Endothelial cell of hepatic sinusoid (primary cell): Measurements from ENCODE around the gene POLD4.

Source experiments
- in situ Hi-C: cut with HindIII; loops from 2 replicates; pipeline ENCODE4 v1.10.0; 2017; ENCODE audit warnings: low sequenced_read_pairs

POLD4 gene

GRCh38 chr11:67354075-67355022 lies 1.0 kb upstream of the POLD4 start:
- in situ Hi-C loops: no loop called here

GRCh38 chr11:67352546-67353316 lies 615 bp downstream of the POLD4 start:
- in situ Hi-C loops: no loop called here

- in situ Hi-C loops: no loop called here
Measured at GRCh38 chr11:67351275-67352005, 1.9 kb downstream of the POLD4 start.

GRCh38 chr11:67349928-67350465 lies 3.3 kb downstream of the POLD4 start:
- in situ Hi-C loops: loop anchor here (5.0 to 10.0 kb wide), 2 partner anchors 37 to 235 kb away; partner anchors contain the start of gene KDM2A

GRCh38 chr11:67349457-67349856 lies 3.9 kb downstream of the POLD4 start:
- in situ Hi-C loops: loop anchor here (5.0 to 10.0 kb wide), 2 partner anchors 38 to 235 kb away; partner anchors contain the start of gene KDM2A

GRCh38 chr11:67349036-67349435 lies 4.3 kb downstream of the POLD4 start:
- in situ Hi-C loops: loop anchor here (5.0 to 10.0 kb wide), 2 partner anchors 38 to 234 kb away; partner anchors contain the start of gene KDM2A

GRCh38 chr11:67347964-67348749 lies 5.2 kb downstream of the POLD4 start:
- in situ Hi-C loops: loop anchor here (5.0 to 10.0 kb wide), 2 partner anchors 39 to 233 kb away; partner anchors contain the start of gene KDM2A

GRCh38 chr11:67345920-67346819 lies 7.2 kb downstream of the POLD4 start:
- in situ Hi-C loops: loop anchor here (5.0 to 10.0 kb wide), 2 partner anchors 41 to 231 kb away; partner anchors contain the start of gene KDM2A

- in situ Hi-C loops: loop anchor here (5.0 to 10.0 kb wide), 2 partner anchors 42 to 231 kb away; partner anchors contain the start of gene KDM2A
Measured at GRCh38 chr11:67345247-67345919, 8.0 kb downstream of the POLD4 start.

GRCh38 chr11:67344264-67344663 lies 9.1 kb downstream of the POLD4 start:
- in situ Hi-C loops: loop anchor here (10.0 kb wide), 1 partner anchor 229 kb away; the partner anchor contains the start of gene KDM2A

GRCh38 chr11:67337257-67337656 lies 16.1 kb downstream of the POLD4 start:
- in situ Hi-C loops: no loop called here

- in situ Hi-C loops: no loop called here
Measured at GRCh38 chr11:67332081-67332691, 21.2 kb downstream of the POLD4 start.

GRCh38 chr11:67323526-67323925 lies 29.8 kb downstream of the POLD4 start:
- in situ Hi-C loops: no loop called here

- in situ Hi-C loops: no loop called here
Measured at GRCh38 chr11:67322049-67322448, 31.3 kb downstream of the POLD4 start.

- in situ Hi-C loops: no loop called here
Measured at GRCh38 chr11:67321313-67321871, 32.0 kb downstream of the POLD4 start.

- in situ Hi-C loops: no loop called here
Measured at GRCh38 chr11:67320691-67321090, 32.7 kb downstream of the POLD4 start.

- in situ Hi-C loops: no loop called here
Measured at GRCh38 chr11:67320011-67320410, 33.3 kb downstream of the POLD4 start.
